ENCODE data around the gene PTPN3.

DNA sequence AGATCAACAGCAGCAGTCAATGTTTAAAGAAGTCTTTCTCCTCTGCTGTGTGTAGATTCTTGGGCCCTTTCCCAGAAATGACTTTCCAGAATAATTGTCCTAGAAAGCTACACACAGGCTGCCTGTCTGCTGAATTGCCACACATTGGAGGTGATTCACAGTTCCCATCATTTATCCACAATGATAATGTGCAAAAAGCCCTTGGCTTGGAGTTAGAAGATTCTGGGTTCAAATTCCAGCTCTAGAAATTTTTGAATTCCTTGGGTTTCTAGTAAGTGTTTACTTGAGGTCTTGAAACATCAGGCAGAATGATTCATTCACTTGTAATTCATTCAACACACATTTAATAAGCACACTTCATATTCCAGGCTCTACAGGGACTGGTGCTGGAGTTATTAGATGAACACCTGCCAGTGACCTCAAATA is 148.7 kb downstream of the PTPN3 start:
- TF ChIP-seq, protein P1, sequence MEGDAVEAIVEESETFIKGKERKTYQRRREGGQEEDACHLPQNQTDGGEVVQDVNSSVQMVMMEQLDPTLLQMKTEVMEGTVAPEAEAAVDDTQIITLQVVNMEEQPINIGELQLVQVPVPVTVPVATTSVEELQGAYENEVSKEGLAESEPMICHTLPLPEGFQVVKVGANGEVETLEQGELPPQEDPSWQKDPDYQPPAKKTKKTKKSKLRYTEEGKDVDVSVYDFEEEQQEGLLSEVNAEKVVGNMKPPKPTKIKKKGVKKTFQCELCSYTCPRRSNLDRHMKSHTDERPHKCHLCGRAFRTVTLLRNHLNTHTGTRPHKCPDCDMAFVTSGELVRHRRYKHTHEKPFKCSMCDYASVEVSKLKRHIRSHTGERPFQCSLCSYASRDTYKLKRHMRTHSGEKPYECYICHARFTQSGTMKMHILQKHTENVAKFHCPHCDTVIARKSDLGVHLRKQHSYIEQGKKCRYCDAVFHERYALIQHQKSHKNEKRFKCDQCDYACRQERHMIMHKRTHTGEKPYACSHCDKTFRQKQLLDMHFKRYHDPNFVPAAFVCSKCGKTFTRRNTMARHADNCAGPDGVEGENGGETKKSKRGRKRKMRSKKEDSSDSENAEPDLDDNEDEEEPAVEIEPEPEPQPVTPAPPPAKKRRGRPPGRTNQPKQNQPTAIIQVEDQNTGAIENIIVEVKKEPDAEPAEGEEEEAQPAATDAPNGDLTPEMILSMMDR (optimal IDR thresholded peaks at IDR 0.05 in 1 of 3, IDR thresholded peaks at IDR 0.05 in 1 of 3, conservative IDR thresholded peaks at IDR 0.05 in 1 of 3; ENCODE audit: extremely low read depth in 1 of 3, insufficient read depth in 2 of 3, low read length in 3 of 3) = no peak
- TF ChIP-seq EZH2 (IDR thresholded peaks at IDR 0.05; ENCODE audit: low read length) = no peak
